H1 (cell line): ENCODE results near the gene GXYLT1. TPM values are rescaled to one million over a fixed set of nuclear protein-coding genes. Genes with fewer than 3 reads are reported as not detected.

Experiments
- ATF3 ChIP-seq: IDR thresholded peaks from 2 replicates; pipeline ENCODE4 v1.6.1; 2011; ENCODE audit warnings: low read depth, mild to moderate bottlenecking, low read length; ENCODE audit not compliant: insufficient read depth
- BACH1 ChIP-seq: IDR thresholded peaks from 2 replicates; pipeline ENCODE4 v1.6.1; 2012; ENCODE audit warnings: low read length, improper control_type of control experiment
- E2F6 ChIP-seq: IDR thresholded peaks from 2 replicates; pipeline ENCODE4 v1.6.1; 2012; ENCODE audit warnings: inconsistent platforms
- EP300 ChIP-seq, 2 experiments: IDR thresholded peaks; 1 replicate in 1 of 2; 2 replicates in 1 of 2; pipeline ENCODE4 v1.6.1; 2011 to 2012; ENCODE audit warnings: low read depth in 2 of 2, low read length in 2 of 2, mild to moderate bottlenecking in 2 of 2, borderline replicate concordance in 1 of 2, inconsistent platforms in 1 of 2, moderate library complexity in 1 of 2
- EZH2 ChIP-seq: fragments of 200-600 bp; sonication (generic); IDR thresholded peaks from 2 replicates; pipeline ENCODE4 v1.7.1; 2012; ENCODE audit warnings: low read depth, mild to moderate bottlenecking, moderate library complexity, low read length, inconsistent platforms; ENCODE audit not compliant: severe bottlenecking
- JUND ChIP-seq: IDR thresholded peaks from 2 replicates; pipeline ENCODE4 v1.6.1; 2011; ENCODE audit warnings: mild to moderate bottlenecking, improper control_type of control experiment, low read length
- RAD21 ChIP-seq, 2 experiments: IDR thresholded peaks in 1 of 2; conservative IDR thresholded peaks in 1 of 2; 2 replicates each; pipeline ENCODE4 v1.6.1; 2011; ENCODE audit warnings: low read depth in 2 of 2, low read length in 2 of 2, improper control_type of control experiment in 1 of 2, inconsistent platforms in 1 of 2, mild to moderate bottlenecking in 1 of 2, moderate library complexity in 1 of 2
- RFX5 ChIP-seq: IDR thresholded peaks from 2 replicates; pipeline ENCODE4 v1.6.1; 2011; ENCODE audit warnings: low read depth, low read length, improper control_type of control experiment, borderline replicate concordance
- polyA plus RNA-seq, 7 experiments: library from polyadenylated mRNA; depleted of rRNA in 3 of 7; stranded (reverse) in 5 of 7; unstranded in 2 of 7; fragments of >200 nt in 5 of 7; fragments of 200-250 nt in 2 of 7; gene quantifications; 1 replicate in 5 of 7; 2 replicates in 1 of 7; 4 replicates in 1 of 7; pipeline versions ENCODE4 v1.2.1 to v1.2.3, GENCODE V29; 2011 to 2013; ENCODE audit warnings: missing spikeins in 2 of 7, mixed read lengths in 2 of 7
- total RNA-seq: library from RNA; stranded (reverse); fragmentation: NEBNext Ultra II Directional; extraction: Animal tissue kit (Norgen Biotek cat#: 25700); gene quantifications from 2 replicates; pipeline ENCODE4 v1.2.1, GENCODE V29; 2021

The GXYLT1 gene
- total and polyA plus RNA-seq, 2 of the 8 experiments (the other 6 are each of a cell fraction or from before 2014, with no cell fraction given): 3.1 to 10.7 TPM

- TF ChIP-seq ATF3 (no peak), RFX5 (no peak), JUND (no peak), BACH1 (no peak), RAD21 (IDR thresholded peaks at IDR 0.05 in 1 of 2, conservative IDR thresholded peaks at IDR 0.05 in 1 of 2; ENCODE audit: low read depth in 2 of 2, low read length in 2 of 2) (no peak), EZH2 (no peak), EP300 (IDR thresholded peaks at IDR 0.05; ENCODE audit: borderline replicate concordance in 1 of 2, low read depth in 2 of 2, low read length in 2 of 2) (no peak), E2F6 (no peak)
Observed at GRCh38 chr12:42085594-42085993, 59.1 kb downstream of the GXYLT1 start (continued).
